ENCODE measurements around the gene RPS6KA2.

DNA sequence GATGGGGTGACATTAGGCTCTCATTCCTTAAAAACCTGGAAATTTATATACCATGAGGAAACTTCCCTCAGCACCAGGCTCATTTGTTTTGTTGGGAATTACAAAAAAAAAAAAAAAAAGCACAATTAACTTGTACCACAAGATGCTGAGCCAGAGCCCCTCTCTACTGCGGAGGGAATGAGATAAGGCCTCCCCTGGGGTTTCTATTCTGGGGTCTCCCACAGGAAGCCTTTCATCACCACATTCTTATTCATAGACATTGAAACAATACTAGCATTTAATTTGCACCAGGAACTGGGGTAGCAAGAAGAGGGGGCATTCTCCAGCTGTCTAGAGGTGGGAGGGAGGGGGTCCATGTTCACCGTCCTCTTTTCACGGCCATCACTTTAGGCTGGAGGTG is 23.0 kb upstream of the RPS6KA2 start:
- TF ChIP-seq, protein P1, sequence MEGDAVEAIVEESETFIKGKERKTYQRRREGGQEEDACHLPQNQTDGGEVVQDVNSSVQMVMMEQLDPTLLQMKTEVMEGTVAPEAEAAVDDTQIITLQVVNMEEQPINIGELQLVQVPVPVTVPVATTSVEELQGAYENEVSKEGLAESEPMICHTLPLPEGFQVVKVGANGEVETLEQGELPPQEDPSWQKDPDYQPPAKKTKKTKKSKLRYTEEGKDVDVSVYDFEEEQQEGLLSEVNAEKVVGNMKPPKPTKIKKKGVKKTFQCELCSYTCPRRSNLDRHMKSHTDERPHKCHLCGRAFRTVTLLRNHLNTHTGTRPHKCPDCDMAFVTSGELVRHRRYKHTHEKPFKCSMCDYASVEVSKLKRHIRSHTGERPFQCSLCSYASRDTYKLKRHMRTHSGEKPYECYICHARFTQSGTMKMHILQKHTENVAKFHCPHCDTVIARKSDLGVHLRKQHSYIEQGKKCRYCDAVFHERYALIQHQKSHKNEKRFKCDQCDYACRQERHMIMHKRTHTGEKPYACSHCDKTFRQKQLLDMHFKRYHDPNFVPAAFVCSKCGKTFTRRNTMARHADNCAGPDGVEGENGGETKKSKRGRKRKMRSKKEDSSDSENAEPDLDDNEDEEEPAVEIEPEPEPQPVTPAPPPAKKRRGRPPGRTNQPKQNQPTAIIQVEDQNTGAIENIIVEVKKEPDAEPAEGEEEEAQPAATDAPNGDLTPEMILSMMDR (conservative IDR thresholded peaks at IDR 0.05) = no peak
- TF ChIP-seq ZFX (IDR thresholded peaks at IDR 0.05) = no peak

All from C4-2B (cell line).